ENCODE data around the gene PET100.
A peak's percentile ranks its signal among the peaks of the same experiment; 100 is the strongest.

Gene PET100

DNA sequence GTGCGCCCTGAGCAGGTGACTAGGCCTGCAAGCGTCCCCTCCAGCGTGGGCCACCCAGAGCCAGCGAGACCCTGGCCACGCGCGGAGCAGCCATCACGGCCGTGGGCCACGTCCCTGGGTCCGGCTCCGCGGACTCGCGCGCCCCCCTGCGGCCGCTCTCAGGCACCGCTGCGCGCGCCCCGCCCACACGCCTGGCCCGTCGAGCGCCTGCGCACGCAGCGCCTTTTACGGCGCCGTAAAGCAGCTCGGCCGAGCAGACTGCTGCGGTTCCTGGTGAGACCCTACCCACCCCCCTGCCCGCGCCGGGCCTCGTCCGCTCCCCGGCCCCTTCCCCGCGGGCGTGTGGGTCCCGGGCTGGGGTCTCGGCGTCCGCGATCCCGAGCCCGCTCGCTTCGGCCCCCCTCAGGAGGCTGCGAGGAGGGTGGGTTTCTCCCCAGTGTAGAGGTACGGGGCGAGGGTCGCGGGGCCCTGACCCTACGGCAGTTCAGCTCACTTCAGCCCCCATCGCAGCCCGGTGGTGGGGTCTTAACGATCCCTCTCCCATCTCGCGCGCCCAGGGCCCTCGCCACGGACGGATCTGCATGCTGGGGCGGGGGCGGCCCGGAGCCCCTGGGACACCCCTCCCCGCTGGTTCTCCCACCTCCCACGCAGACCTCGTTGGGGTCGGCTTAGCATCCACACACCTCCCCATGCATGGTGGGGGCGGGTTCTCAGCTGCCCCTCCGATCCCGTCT, 51.2 kb downstream of the PET100 start, which contains the start of gene TRAPPC5:
Gene TRAPPC5 (plus strand): TSS at position 228 of the 734 bp plus-strand sequence. CDS start 1,421 bp downstream, outside the sequence.
- no peak for TF ChIP-seq ZNF274 (IDR thresholded peaks at IDR 0.05; ENCODE audit: low read depth, low read length)

More for the DNA sequence above, 51.2 kb downstream of the PET100 start, which contains the start of gene TRAPPC5:
- H3K4me3 ChIP-seq (ENCODE audit: low read length), result peak within 1 kb of the TSS; percentile 90

All from GM08714 (cell line).